Neural cell (in vitro differentiated cells): Measurements from ENCODE around the gene KRTAP10-4. TPM values are rescaled to one million over a fixed set of nuclear protein-coding genes. Genes with fewer than 3 reads are reported as not detected.

Experiments used
- H2AFZ ChIP-seq: fragments of 200-600, 300-800 bp; sonication (generic), shearing (Covaris generic); 2 replicates; pipeline ENCODE4 v1.6.0; 2014; ENCODE audit warnings: low read depth, mild to moderate bottlenecking, antibody characterized with exemption, low read length, moderate library complexity
- H3F3A ChIP-seq: fragments of 200-600 bp; shearing (Covaris generic); 2 replicates; pipeline ENCODE4 v1.6.1; 2016; ENCODE audit warnings: mild to moderate bottlenecking, moderate library complexity, mixed read lengths, antibody characterized with exemption, low read length; ENCODE audit not compliant: insufficient read depth, poor library complexity, severe bottlenecking
- H3K27ac ChIP-seq: fragments of 200-600, 300-800 bp; sonication (generic), shearing (Covaris generic); 2 replicates; pipeline ENCODE4 v1.5.1; 2014; ENCODE audit warnings: mild to moderate bottlenecking, low read length, moderate library complexity
- H3K27me3 ChIP-seq: fragments of 300-800, 200-600 bp; sonication (generic), shearing (Covaris generic); 2 replicates; pipeline ENCODE4 v1.6.0; 2014; ENCODE audit warnings: mild to moderate bottlenecking, low read depth, low read length, moderate library complexity; ENCODE audit not compliant: insufficient read depth
- H3K36me3 ChIP-seq: fragments of 300-800, 200-600 bp; sonication (generic), shearing (Covaris generic); 2 replicates; pipeline ENCODE4 v1.5.1; 2014; ENCODE audit warnings: mild to moderate bottlenecking, antibody characterized with exemption, low read length, moderate library complexity; ENCODE audit not compliant: insufficient read depth
- H3K4me2 ChIP-seq: fragments of 300-800, 200-600 bp; sonication (generic), shearing (Covaris generic); 2 replicates; pipeline ENCODE4 v1.6.0; 2014; ENCODE audit warnings: mild to moderate bottlenecking, low read length
- H3K4me3 ChIP-seq: fragments of 300-800, 200-600 bp; sonication (generic), shearing (Covaris generic); 2 replicates; pipeline ENCODE4 v1.5.1; 2014; ENCODE audit warnings: mild to moderate bottlenecking, low read length, moderate library complexity
- H3K79me2 ChIP-seq: fragments of 200-600 bp; shearing (Covaris generic); replicated peaks from 2 replicates; pipeline ENCODE4 v1.6.0; 2014; ENCODE audit warnings: mild to moderate bottlenecking, low read length, moderate library complexity; ENCODE audit not compliant: insufficient read depth
- H3K9ac ChIP-seq: fragments of 300-800, 200-600 bp; sonication (generic), shearing (Covaris generic); 2 replicates; pipeline ENCODE4 v1.6.1; 2016; ENCODE audit warnings: mild to moderate bottlenecking, low read length, mixed read lengths
- H3K9me2 ChIP-seq: fragments of 200-600 bp; shearing (Covaris generic); 2 replicates; pipeline ENCODE4 v1.6.1; 2016; ENCODE audit warnings: mild to moderate bottlenecking, low read length, mixed read lengths; ENCODE audit not compliant: insufficient read depth
- H3K9me3 ChIP-seq: fragments of 200-600, 300-800 bp; sonication (generic), shearing (Covaris generic); 2 replicates; pipeline ENCODE4 v1.6.1; 2016; ENCODE audit warnings: mild to moderate bottlenecking, mixed run types, low read length, moderate library complexity, mixed read lengths
- H4K20me1 ChIP-seq: fragments of 200-600 bp; shearing (Covaris generic); 2 replicates; pipeline ENCODE4 v1.6.1; 2016; ENCODE audit warnings: mild to moderate bottlenecking, mixed run types; ENCODE audit not compliant: insufficient read depth
- CTCF ChIP-seq: fragments of 450-650 bp; IDR thresholded peaks from 2 replicates; pipeline ENCODE4 v1.5.1; 2014; ENCODE audit warnings: antibody characterized with exemption, mild to moderate bottlenecking, moderate library complexity; ENCODE audit not compliant: poor library complexity, severe bottlenecking
- EP300 ChIP-seq: fragments of 450-650 bp; conservative IDR thresholded peaks from 2 replicates; pipeline ENCODE4 v1.6.1; 2014; ENCODE audit warnings: antibody characterized with exemption, mild to moderate bottlenecking, moderate library complexity; ENCODE audit not compliant: poor library complexity, severe bottlenecking
- EZH2 ChIP-seq: fragments of 200-600, 300-800 bp; shearing (Covaris generic), sonication (generic); IDR thresholded peaks from 2 replicates; pipeline ENCODE4 v1.6.1; 2014; ENCODE audit warnings: antibody characterized with exemption, low read length, borderline replicate concordance, mild to moderate bottlenecking; ENCODE audit not compliant: insufficient read depth, poor library complexity, severe bottlenecking
- MXI1 ChIP-seq: fragments of 450-650 bp; conservative IDR thresholded peaks from 2 replicates; pipeline ENCODE4 v1.6.1; 2014; ENCODE audit warnings: antibody characterized with exemption, mild to moderate bottlenecking; ENCODE audit not compliant: poor library complexity, severe bottlenecking
- POLR2AphosphoS5 ChIP-seq: IDR thresholded peaks from 2 replicates; pipeline ENCODE4 v1.6.1; 2012
- RAD21 ChIP-seq: fragments of 450-650 bp; conservative IDR thresholded peaks from 2 replicates; pipeline ENCODE4 v1.6.1; 2014; ENCODE audit warnings: antibody characterized with exemption, mild to moderate bottlenecking, moderate library complexity
- REST ChIP-seq: IDR thresholded peaks from 2 replicates; pipeline ENCODE4 v1.6.1; 2012; ENCODE audit warnings: borderline replicate concordance
- SMC3 ChIP-seq: fragments of 450-650 bp; conservative IDR thresholded peaks from 2 replicates; pipeline ENCODE4 v1.6.1; 2014; ENCODE audit warnings: antibody characterized with exemption, mild to moderate bottlenecking, moderate library complexity; ENCODE audit not compliant: poor library complexity
- TAF1 ChIP-seq: IDR thresholded peaks from 2 replicates; pipeline ENCODE4 v1.6.1; 2012; ENCODE audit warnings: low read depth
- polyA plus RNA-seq: library from polyadenylated mRNA; depleted of rRNA; stranded (reverse); fragments of >200 nt; gene quantifications from 2 replicates; pipeline ENCODE4 v1.2.3, GENCODE V29; 2014

KRTAP10-4 gene
- polyA plus RNA-seq, 1 donor from 2014 or later: not detected

DNA sequence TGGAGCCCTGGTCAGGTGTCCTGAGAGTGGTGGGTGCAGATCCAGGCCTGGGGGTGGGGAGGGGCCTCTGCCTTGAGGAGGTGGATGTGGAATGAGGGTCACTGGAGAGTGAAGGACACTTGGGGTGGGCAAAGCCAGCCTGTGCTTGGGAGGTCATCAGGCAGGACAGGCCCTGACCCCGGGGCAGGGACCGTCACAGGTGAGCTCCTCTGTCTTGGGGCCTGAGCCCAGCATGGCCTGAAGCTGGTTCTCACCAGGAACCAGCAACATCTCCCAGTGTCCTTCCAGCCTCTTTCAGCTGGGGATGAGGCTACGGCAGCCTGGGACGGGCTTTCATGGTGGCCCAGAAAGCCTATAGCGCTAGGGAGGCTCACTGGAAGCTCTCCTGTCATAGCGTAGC is 21.4 kb upstream of the KRTAP10-4 start:
- Histone ChIP-seq H3K36me3 (no peaks in the 10 kb centered on the region), H3K4me2 (no peak overlapping the region), H3F3A (no peaks in the 10 kb centered on the region), H3K9ac (no peak overlapping the region), H4K20me1 (no peaks in the 10 kb centered on the region), H2AFZ (no peak overlapping the region), H3K9me3 (no peaks in the 10 kb centered on the region), H3K27me3 (no peaks in the 10 kb centered on the region), H3K4me3 (no peak overlapping the region), H3K79me2 (no peaks in the 10 kb centered on the region), H3K9me2 (no peaks in the 10 kb centered on the region), H3K27ac (no peak overlapping the region)
- TF ChIP-seq POLR2AphosphoS5 (no peak), EZH2 (no peak), TAF1 (no peak), EP300 (no peak), CTCF (no peak), MXI1 (no peak), SMC3 (no peak), RAD21 (no peak), REST (no peak)

GRCh38 chr21:44552681-44553080 is 20.8 kb upstream of the KRTAP10-4 start:
- no peaks in the 10 kb centered on the region for H4K20me1 ChIP-seq
- no peak overlapping the region for H3K4me3 ChIP-seq
- H3K4me2 ChIP-seq: no peak overlapping the region
- no peaks in the 10 kb centered on the region for H3F3A ChIP-seq
- no peaks in the 10 kb centered on the region for H3K9me2 ChIP-seq
- no peaks in the 10 kb centered on the region for H3K36me3 ChIP-seq
- no peak overlapping the region for H3K9ac ChIP-seq
- H3K79me2 ChIP-seq: no peaks in the 10 kb centered on the region
- TF ChIP-seq POLR2AphosphoS5 (no peak), SMC3 (no peak), TAF1 (no peak), EZH2 (no peak), CTCF (no peak), EP300 (no peak), REST (no peak), MXI1 (no peak), RAD21 (no peak)
- H3K27me3 ChIP-seq: no peaks in the 10 kb centered on the region
- no peak overlapping the region for H2AFZ ChIP-seq
- no peaks in the 10 kb centered on the region for H3K9me3 ChIP-seq
- H3K27ac ChIP-seq: no peak overlapping the region
